Endothelial cell of hepatic sinusoid (primary cell): ENCODE measurements around the gene C7orf25.
"Not testable (repeated sequence)": the region's sequence is repeated elsewhere in the genome, so short reads cannot be mapped to it uniquely, and the experiment has no call there.

Experiments
- in situ Hi-C: cut with HindIII; loops from 2 replicates; pipeline ENCODE4 v1.10.0; 2017; ENCODE audit warnings: low sequenced_read_pairs

The C7orf25 gene

GRCh38 chr7:42930889-42931288 is 19.0 kb upstream of the C7orf25 start:
- in situ Hi-C loops = no loop called here

DNA sequence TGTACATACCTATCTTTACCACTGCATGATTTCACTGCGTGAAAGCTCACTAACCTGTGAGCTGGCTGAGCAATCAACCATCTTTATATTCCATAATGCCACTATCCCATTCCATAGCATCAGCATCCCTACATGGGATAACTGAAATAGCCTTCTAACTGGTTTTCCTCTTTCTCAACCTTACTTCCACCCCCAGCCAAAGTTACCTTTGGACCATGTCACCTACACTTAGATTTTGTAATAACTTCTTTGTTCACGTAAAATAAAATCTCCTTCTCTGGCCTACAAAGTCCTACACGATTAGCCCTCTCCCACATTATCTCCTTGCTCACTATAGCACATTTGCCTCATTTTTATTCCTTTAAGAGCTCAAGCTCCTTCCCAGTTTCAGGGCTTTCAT is 17.6 kb upstream of the C7orf25 start:
- in situ Hi-C loops = no loop called here

DNA sequence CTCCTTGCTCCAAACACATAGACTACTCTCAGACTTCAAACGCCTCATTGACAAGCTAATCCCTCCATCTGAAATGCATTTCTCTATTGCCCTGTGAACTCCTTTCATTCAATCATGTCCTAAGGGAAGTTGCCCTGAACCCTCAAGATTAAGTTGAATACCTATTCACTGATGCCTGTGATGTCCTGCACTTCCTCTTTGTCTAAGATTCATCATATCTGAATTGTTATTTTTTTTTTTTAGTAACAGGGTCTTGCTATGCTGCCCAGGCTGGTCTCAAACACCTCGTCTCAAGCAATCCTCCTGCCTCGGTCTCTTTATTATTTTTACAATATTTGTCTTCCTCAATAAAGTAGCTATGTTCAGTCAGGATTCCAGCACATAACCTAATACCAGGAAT is 16.9 kb upstream of the C7orf25 start:
- in situ Hi-C loops = no loop called here

GRCh38 chr7:42926204-42926603 is 14.3 kb upstream of the C7orf25 start:
- in situ Hi-C loops = no loop called here

- in situ Hi-C loops = no loop called here
Observed at GRCh38 chr7:42925630-42926029, 13.8 kb upstream of the C7orf25 start.

DNA sequence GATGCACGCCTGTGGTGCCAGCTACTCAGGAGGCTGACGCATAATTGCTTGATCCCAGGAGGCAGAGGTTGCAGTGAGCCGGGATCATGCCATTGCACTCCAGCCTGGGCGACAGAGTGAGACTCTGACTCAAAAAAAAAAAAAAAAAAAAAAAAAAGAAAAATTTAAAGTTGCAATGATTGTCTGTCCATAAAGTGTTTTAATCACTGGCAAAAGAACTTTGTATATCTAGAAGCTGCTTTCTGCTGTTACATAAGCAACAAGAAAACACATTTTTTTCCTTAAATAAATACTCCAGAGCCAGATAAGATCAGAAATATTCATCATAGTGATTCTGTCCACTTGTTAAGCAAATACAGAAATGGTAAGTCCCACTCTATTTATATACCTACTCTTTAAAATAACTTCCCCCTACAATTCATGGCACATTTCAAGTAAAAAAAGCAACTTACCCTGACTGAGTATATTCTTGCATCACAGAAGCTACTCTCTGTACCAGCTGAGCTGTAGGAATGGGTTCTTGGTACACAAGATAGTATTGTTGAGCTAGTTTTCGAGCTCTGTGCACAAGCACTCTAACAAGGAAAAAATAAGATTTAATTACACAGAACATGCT is 12.5 kb upstream of the C7orf25 start:
- in situ Hi-C loops = no loop called here

DNA sequence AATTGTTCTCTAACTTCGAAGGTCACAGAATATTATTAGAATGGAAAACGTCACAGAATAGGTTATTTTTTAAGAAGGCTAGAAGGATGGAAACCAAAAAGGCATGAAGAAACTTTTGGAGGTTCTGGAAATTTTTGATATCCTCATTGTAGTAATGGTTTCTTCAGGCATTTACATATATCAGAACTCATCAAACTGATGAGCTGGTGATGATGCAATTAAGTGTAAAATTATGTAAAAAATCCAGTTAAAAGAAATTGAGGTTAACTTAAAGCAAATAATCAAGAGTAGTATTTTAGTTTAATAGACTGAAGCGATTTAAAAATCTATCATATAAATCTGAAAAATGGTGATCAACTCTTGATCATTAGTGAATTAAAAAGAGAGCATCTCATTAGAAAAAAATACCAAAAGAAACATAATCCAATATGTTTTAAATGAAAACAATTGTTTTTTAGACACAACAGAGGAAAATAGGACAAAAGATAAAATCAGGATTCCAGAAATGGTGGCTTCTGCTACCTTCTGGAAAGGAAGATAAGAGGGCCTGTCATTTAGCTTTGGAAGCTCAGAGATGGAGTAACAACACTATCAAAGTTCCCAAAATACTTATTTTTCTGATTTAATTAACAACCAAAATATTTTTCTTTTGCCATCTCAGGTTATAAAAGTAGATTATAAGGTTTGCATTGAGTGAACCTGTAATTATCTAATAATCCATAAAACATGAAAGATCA is 10.3 kb upstream of the C7orf25 start:
- in situ Hi-C loops = no loop called here

GRCh38 chr7:42915356-42915755 is 3.5 kb upstream of the C7orf25 start:
- in situ Hi-C loops = no loop called here

DNA sequence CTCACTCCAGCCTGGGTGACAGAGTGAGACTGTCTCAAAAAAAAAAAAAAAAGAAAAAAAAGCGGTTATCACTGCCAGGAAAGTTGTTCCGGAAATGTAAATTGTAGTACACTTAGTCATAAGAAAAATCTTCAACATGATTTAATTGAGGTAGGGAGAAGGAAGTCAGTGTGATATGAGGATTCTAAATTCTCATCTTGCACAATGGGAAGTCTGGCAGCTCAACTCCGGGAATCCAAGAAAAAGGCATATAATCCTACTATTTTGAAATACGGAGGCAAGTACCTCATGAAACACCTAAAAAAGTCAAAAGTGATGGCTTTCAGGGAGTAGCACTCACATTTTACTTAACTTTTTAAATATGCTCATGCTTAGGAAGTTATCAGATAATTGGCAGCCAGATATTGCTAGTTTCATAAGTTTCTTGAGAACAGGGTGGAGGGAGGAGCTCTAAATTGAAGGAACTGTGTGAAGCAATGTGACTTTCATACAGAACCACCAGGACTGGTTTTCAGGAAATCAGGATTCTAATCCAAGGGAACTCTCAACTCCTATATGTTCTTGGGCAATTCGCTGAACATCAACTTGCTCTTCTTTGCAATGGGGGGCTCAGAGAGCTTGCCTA is 2.7 kb upstream of the C7orf25 start:
- in situ Hi-C loops = no loop called here

- in situ Hi-C loops = no loop called here
Observed at GRCh38 chr7:42914009-42914408, 2.1 kb upstream of the C7orf25 start.

DNA sequence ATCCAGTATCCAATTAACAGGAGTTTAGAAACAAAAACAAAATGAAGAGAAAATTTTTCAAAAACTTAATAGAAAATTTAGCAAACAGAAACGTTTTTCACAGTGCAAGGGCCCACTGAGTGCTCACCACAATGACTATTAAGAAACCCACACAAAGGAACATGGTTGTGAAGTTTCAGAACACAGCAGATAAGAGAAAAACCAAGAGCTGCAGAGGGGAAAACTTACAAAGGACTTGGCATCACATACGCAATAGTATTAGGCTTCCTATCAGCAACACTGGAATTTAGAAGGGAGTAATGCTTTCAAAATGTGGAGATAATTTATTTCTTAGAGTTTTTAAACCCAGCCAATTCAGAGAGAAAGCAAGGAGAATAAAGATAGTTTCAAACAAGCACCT is 1.7 kb upstream of the C7orf25 start:
- in situ Hi-C loops = no loop called here

DNA sequence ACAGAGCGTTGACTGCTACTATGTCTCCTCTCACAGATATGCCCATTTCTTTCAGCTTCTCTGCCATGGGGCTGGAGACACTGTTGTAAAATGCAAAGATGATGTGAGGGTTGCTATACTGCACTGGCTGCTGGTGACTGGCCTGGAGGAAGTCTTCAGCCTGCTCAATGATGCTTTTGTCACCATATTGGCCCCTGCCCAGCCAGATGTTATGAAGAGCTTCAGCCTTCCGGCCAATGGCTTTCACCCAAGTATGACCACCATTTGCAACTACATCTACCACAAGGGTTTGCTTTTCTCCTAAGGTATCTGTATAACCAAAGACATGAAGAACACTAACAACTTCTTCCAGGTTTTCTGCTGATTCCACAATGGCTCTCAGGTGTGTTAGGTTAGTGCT is 1.6 kb downstream of the C7orf25 start:
- in situ Hi-C loops = no loop called here

- in situ Hi-C loops = no loop called here
Observed at GRCh38 chr7:42907316-42907715, 4.6 kb downstream of the C7orf25 start.

DNA sequence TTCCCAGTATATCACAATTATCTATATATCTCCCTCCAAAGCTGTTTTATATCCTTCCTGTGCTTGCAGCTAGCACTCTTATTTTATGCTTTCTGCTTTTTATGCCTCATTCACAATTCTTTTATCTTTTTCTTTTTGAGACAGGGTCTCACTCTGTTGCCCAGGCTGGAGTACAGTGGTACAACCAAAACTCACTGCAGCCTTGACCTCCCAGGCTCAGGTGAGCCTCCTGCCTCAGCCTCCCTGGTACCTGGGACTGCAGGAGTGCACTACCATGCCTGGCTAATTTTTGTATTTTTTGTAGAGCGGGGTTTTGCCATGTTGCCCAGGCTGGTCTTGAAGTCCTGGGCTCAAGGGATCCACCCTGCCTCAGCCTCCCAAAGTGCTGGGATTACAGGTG is 5.7 kb downstream of the C7orf25 start:
- in situ Hi-C loops = no loop called here

GRCh38 chr7:42902331-42902730 is 9.5 kb downstream of the C7orf25 start:
- in situ Hi-C loops = no loop called here

GRCh38 chr7:42900842-42901241 is 11.0 kb downstream of the C7orf25 start:
- in situ Hi-C loops = no loop called here

DNA sequence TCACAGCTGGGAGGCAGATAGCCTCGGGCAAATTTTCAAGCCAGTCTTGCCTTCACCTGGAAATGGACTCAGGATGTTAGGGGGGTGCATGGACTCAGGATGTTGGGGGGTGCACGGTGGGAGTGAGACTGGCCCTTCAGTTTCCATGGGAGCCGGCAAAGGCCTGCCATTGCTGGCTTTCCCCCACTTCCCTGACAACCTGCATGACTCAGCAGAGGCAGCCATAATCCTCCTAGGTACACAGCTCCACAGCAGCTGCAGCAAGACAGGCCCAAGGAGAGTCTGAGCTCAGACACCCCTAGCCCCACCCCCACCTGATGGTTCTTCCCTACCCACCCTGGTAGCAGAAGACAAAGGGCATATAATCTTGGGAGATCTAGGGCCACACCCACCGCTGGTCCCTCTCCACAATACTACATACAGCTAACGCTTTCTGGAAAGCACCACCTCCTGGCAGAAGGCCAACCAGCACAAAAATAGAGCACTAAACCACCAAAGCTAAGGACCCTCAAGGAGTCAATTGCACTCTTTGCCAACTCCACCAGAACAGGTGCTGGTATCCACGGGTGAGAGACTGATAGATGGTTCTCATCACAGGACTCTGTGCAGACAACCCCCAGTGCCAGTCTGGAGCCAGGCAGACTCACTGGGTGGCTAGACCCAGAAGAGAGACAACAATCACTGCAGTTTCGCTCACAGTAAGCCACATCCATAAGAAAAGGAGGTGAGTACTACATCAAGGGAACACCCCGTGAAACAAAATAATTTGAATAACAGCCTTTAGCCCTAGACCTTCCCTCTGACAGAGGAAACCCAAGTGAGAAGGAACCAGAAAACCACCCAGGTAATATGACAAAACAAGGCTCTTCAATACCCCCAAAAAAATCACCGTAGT is 18.3 kb downstream of the C7orf25 start:
- in situ Hi-C loops = no loop called here

DNA sequence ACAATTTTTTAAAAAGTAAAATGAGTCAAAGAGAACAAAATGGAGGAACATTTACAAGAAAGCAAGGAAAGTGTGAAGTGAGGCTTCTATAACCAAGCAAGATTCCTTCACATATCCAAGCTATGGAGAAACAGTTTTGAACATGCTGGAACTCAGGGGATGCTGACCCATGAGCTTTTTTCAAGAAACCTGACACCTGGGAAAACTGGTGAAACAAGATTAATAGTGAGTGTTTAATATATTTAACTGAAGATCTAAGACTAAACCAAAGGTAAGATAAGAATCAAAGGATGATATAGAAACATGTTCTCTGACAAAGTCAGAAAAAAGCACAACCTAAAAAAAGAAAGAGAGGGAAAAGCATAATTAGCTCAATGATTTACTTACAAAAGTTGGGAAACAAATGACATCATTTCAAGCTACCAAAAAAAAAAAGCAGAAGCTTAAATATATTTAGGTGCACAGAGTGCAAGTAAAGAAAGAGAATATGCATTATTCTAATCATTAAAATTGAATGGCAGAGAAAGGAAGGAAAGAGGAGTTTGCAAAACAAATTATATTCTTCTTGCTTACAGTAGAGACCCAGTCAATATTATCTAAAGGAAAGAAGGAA is 24.9 kb downstream of the C7orf25 start:
- in situ Hi-C loops = no loop called here

DNA sequence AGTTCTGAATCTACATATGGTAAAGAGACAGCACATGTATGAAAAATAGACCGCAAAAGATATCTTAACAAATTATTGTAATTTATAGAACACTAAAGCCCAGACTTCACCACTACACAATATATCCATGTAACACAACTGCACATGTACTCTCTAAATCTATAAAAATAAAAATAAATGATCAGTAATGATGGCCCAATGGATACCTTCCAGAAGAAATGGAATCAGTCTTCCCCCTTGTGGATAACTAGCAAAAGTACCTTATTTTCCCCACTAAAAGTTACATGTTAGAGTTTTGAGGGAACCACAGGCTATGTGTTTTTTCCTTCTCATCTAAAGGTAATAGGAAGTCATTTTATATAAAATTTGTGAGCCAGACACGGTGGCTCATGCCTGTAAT is 25.7 kb downstream of the C7orf25 start:
- in situ Hi-C loops = no loop called here

DNA sequence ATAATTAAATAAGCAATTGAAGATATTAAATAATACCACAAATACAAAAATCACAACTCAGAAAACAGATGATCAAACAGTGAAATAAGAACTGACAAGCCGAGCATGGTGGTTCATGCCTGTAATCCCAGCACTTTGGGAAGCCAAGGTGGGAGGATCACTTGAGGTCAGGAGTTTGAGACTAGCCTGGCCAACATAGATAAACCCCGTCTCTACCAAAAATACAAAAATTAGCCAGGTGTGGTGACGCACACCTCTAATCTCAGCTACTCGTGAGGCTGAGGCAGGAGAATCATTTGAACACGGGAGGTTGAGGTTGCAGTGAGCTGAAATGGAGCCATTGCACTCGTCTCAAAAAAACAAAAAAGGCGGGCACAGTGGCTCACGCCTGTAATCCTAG is 26.7 kb downstream of the C7orf25 start:
- in situ Hi-C loops = not testable (repeated sequence)

DNA sequence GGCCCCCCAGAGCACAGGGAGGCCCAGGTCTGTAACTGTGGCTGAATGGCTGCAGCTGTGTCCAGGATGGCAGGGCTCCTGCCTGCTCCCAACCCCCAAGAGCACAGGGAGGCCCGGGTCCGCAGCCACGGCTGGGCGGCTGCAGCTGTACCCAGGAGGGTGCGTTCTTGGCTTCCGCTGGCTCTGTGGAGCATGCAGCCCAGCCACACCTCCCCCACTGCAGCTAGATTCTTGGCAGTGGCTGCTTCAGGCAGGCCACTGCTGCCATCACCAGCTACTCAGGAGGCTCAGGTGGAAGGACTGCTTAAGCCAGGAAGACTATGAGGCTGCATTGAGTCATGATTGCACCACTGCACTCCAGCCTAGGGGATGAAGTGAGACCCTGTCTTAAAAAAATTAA is 27.9 kb downstream of the C7orf25 start:
- in situ Hi-C loops = no loop called here
